A673 (cell line): ENCODE data around the gene THSD4. TPM values are rescaled to one million over a fixed set of nuclear protein-coding genes. Genes with fewer than 3 reads are reported as not detected.

Experiments used
- BruUV-seq: library from RNA; stranded (reverse); fragments of 400-500 nt; replicated peaks from 2 replicates; lab custom pipeline; 2021; lab: Mats Ljungman, UMichigan
- CTCF ChIA-PET: fragments of 300-600 bp; sonication (Branson Sonifier 250); formaldehyde crosslinking; loops from one replicate; lab custom pipeline; 2022; ENCODE audit warnings: antibody characterized with exemption; lab: Charles Lee
- POLR2A ChIA-PET: fragments of 300-600 bp; sonication (Branson Sonifier 250); formaldehyde crosslinking; loops from one replicate; lab custom pipeline; 2022; ENCODE audit warnings: antibody characterized with exemption; ENCODE audit not compliant: low non-redundant PET; lab: Charles Lee
- DNase-seq: peaks from one replicate; pipeline ENCODE4 v3.0.0-alpha.2; 2015; ENCODE audit warnings: low spot score
- H3K27ac ChIP-seq: fragments of 200-600 bp; sonication (generic); 2 replicates; pipeline ENCODE4 v1.5.1; 2016; ENCODE audit warnings: mixed run types, low read depth, mild to moderate bottlenecking, mixed read lengths, antibody characterized with exemption, low read length; ENCODE audit not compliant: poor library complexity, severe bottlenecking
- H3K27me3 ChIP-seq: fragments of 200-600 bp; sonication (generic); replicated peaks from 2 replicates; pipeline ENCODE4 v1.6.1; 2017; ENCODE audit warnings: mixed run types, low read depth, mild to moderate bottlenecking, mixed read lengths, antibody characterized with exemption, low read length; ENCODE audit not compliant: insufficient read depth, poor library complexity
- H3K36me3 ChIP-seq: fragments of 200-600 bp; sonication (generic); 2 replicates; pipeline ENCODE4 v1.6.1; 2016; ENCODE audit warnings: mixed run types, mild to moderate bottlenecking, mixed read lengths, antibody characterized with exemption, low read length; ENCODE audit not compliant: insufficient read depth, poor library complexity, severe bottlenecking
- H3K4me1 ChIP-seq: fragments of 200-600 bp; sonication (generic); 2 replicates; pipeline ENCODE4 v1.6.1; 2017; ENCODE audit warnings: mixed run types, mild to moderate bottlenecking, mixed read lengths, antibody characterized with exemption, low read length; ENCODE audit not compliant: insufficient read depth, poor library complexity, severe bottlenecking
- H3K4me3 ChIP-seq: fragments of 200-600 bp; sonication (generic); 2 replicates; pipeline ENCODE4 v1.5.1; 2016; ENCODE audit warnings: low read depth, mixed run types, mild to moderate bottlenecking, mixed read lengths, low read length; ENCODE audit not compliant: poor library complexity, severe bottlenecking
- H3K9me3 ChIP-seq: fragments of 200-600 bp; sonication (generic); 2 replicates; pipeline ENCODE4 v1.6.1; 2016; ENCODE audit warnings: mixed run types, low read depth, mild to moderate bottlenecking, mixed read lengths, antibody characterized with exemption, low read length; ENCODE audit not compliant: poor library complexity, severe bottlenecking
- EZH2 ChIP-seq: fragments of 200-600 bp; sonication (generic); IDR thresholded peaks from 2 replicates; pipeline ENCODE4 v1.6.1; 2017; ENCODE audit warnings: borderline replicate concordance, low read depth, mild to moderate bottlenecking, mixed read lengths, antibody characterized with exemption, low read length; ENCODE audit not compliant: poor library complexity, severe bottlenecking
- intact Hi-C: fragments of 100-400 bp; cut with micrococcal nuclease; formaldehyde crosslinking; loops from one replicate; pipeline ENCODE4 v1.10.0; 2022; ENCODE audit not compliant: unreplicated experiment
- total RNA-seq: library from RNA; stranded (reverse); gene quantifications from 2 replicates; pipeline ENCODE4 v1.2.3, GENCODE V29; 2021
- TF ChIP-seq, protein P1 (sequence below): fragments of 300-800, 200-600 bp; sonication (generic); conservative IDR thresholded peaks from 2 replicates; pipeline ENCODE4 v1.5.1; 2017; ENCODE audit warnings: low read depth, mild to moderate bottlenecking, antibody characterized with exemption, low read length, moderate library complexity, mixed read lengths

THSD4 gene
- total RNA-seq, 1 experiment from 2014 or later: 2.4 TPM

DNA sequence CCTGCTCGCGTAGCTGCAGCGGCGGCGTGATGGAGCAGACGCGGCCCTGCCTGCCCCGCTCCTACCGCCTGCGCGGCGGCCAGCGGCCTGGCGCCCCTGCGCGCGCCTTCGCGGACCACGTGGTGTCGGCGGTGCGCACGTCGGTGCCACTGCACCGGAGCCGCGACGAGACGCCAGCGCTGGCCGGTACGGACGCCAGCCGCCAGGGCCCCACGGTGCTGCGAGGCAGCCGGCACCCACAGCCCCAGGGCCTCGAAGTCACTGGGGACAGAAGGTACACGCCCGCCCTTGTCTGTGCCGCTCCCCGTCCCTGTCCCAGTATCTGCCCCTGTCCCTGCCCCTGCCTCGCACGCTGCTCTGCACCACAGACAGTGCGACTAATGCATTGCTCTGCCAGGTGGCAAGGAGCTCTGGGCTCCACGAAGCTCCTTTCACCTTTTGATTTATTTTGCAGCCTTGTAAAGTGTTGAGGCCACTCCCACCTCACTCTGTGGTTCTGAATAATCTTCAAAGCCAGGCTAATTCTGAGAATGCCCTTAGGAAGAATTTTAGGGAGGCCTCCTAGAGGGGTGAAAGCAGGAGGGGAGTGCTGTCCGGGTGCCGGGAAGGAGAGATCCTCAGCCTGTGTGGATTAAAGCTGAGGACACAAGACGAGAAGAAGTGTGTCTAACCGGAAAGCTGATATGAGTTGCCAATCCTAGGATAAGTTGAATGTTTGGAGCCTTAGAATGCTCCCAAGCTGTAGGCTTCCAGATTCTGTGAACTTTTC lies 100.0 kb downstream of the THSD4 start:
- Histone ChIP-seq H3K4me3 (no peak overlapping the region), H3K36me3 (no peaks in the 10 kb centered on the region), H3K9me3 (no peaks in the 10 kb centered on the region), H3K27me3 (no peaks in the 10 kb centered on the region), H3K27ac (no peak overlapping the region), H3K4me1 (peaks cover 12% of the 10 kb centered on the region)
- CTCF ChIA-PET: interaction anchor here (0.5 kb wide), 1 partner anchor 312 kb away, joined by 11 read pairs; no protein-coding TSS in a partner anchor
- no peak for DNase-seq
- TF ChIP-seq, protein P1, sequence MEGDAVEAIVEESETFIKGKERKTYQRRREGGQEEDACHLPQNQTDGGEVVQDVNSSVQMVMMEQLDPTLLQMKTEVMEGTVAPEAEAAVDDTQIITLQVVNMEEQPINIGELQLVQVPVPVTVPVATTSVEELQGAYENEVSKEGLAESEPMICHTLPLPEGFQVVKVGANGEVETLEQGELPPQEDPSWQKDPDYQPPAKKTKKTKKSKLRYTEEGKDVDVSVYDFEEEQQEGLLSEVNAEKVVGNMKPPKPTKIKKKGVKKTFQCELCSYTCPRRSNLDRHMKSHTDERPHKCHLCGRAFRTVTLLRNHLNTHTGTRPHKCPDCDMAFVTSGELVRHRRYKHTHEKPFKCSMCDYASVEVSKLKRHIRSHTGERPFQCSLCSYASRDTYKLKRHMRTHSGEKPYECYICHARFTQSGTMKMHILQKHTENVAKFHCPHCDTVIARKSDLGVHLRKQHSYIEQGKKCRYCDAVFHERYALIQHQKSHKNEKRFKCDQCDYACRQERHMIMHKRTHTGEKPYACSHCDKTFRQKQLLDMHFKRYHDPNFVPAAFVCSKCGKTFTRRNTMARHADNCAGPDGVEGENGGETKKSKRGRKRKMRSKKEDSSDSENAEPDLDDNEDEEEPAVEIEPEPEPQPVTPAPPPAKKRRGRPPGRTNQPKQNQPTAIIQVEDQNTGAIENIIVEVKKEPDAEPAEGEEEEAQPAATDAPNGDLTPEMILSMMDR: no peak
- no peak for TF ChIP-seq EZH2
- BruUV-seq: no TSS peak
- POLR2A ChIA-PET: no interaction called here
- intact Hi-C loops: no loop called here

DNA sequence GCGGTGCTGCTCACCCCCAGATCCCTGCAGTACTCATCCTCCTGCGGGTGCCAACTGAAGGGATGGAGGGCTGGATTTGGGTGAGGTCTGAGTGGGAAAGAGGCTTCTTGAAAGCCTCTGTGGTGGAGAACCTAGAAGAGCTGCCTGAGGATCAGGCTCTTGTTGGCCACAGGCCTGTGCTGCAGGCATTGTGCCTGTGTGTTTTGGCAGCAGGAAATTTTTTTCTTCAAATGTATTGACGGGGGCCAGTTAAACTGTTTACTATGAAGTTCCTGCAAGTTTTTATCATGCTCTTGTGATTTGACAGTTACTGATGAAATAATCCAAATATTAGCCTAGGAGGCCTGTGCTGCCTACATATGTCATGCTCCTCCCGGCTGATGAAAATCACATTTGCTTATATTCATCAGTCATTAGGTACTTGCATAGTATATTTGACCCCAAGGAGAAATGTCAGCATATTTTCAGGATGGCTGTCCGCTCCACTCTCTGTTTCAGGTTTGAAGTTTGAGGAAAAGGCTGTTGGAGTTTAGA lies 103.1 kb downstream of the THSD4 start:
- no peaks in the 10 kb centered on the region for H3K4me1 ChIP-seq
- no peak overlapping the region for H3K27ac ChIP-seq
- BruUV-seq: no TSS peak
- H3K36me3 ChIP-seq: no peaks in the 10 kb centered on the region
- DNase-seq: no peak
- intact Hi-C loops: no loop called here
- TF ChIP-seq, protein P1: no peak
- no peak for TF ChIP-seq EZH2
- no peaks in the 10 kb centered on the region for H3K27me3 ChIP-seq
- ChIA-PET CTCF (no interaction called here), POLR2A (no interaction called here)
- H3K4me3 ChIP-seq: no peak overlapping the region
- no peaks in the 10 kb centered on the region for H3K9me3 ChIP-seq

DNA sequence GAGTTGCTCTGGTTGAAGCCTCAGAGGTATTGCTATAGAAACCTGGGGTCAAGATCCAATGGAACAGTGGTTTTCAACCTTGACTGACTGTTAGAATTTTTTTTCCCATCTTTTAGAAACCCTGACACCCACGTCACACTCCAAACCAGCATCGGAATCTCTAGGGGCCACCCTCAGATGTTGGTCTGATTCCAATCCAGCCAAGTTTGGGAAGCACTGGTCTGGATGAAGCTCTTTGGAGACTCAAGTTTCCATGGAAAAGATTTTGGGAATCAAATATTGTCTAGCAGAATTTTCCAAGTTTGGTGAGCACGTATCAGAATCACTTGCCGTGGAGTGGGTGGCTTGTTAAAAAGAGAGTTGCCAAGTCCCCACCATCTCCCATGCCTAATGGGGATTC lies 103.8 kb downstream of the THSD4 start:
- Histone ChIP-seq H3K27me3 (no peaks in the 10 kb centered on the region), H3K36me3 (no peaks in the 10 kb centered on the region), H3K4me1 (no peaks in the 10 kb centered on the region), H3K27ac (no peak overlapping the region), H3K4me3 (no peak overlapping the region), H3K9me3 (no peaks in the 10 kb centered on the region)
- ChIA-PET POLR2A (no interaction called here), CTCF (no interaction called here)
- intact Hi-C loops: no loop called here
- TF ChIP-seq, protein P1: no peak
- TF ChIP-seq EZH2: no peak
- no TSS peak for BruUV-seq
- no peak for DNase-seq
